Stimulated activated CD4-positive, alpha-beta T cell treated with anti-CD3 and anti-CD28 coated beads, Interleukin-2, amount 100 ng/mL, for 4 hours (primary cell): ENCODE results near the gene DOLK.

Experiments used
- DNase-seq: peaks from one replicate; pipeline ENCODE4 v3.0.0-alpha.2; 2020; ENCODE audit warnings: low read depth

The DOLK gene

GRCh38 chr9:128933731-128934130, 13.7 kb downstream of the DOLK start:
- no peak for DNase-seq

- DNase-seq = no peak
Observed at GRCh38 chr9:128929560-128929959, 17.8 kb downstream of the DOLK start.

DNA sequence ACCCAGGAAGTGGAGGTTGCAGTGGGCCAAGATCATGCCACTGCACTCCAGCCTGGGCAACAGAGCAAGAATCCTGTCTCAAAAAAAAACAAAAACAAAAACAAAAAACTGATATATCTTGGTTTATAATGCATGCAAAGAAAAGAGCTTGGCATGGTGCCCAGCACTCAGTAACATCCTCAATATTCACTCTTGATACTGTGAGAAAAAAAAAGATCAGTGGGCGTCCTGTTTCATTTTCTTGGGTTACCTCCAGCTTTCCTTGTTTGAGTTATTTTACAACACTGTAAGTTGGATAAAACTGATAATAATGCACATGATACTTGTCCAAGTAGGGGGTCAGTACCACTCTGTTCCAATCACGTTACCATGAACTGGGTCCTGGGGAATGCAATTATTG, 18.8 kb downstream of the DOLK start:
- DNase-seq = no peak

DNA sequence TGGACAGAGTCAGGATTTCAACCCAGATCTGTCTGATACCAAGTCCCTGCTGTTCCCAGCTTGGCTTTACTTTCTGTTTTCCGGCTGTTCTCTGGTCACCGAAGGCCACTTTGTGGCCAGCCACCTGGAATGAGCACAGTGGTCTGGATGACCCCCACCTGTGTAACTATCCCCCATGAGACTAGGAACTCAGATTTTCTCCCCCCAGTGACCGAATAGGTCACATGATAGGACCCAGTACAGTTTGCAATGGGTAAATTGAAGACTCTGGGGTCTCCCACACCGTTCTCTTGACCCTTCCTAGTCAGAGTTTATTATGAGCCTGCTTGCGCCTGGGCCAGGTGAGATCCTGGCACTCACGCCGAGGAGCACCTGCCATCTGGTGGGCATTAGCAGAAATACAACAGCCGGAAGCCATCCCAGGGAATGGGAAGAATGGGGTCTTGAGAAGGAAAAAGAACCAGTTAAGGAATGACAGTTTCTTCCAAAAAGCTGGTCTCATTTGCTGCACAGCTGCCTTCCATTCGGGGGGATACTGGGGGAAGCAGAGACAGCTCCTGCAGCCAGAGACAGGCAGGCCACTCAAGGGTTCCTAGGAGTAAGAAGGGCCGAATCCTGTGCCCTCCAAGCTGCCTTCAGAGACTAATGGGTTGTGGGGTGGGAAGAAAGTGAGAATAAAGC, 19.5 kb downstream of the DOLK start:
- DNase-seq = peak; percentile 39

DNA sequence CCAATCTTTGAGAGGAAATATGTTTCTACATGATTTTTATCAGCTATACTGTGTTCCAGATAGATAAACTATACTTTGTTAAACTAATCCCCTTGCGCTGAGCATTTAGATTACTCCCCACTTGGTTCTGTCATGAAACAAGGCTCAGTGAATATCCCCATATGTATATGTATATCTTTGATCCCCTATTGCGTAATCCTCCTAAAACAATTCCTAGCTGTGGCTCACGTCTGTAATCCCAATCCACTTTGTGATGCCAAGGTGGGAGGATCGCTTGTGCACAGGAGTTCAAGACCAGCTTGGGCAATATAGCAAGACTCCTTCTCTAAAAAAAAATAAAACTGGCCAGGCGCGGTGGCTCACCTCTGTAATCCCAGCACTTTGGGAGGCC, 23.9 kb downstream of the DOLK start:
- no peak for DNase-seq

GRCh38 chr9:128921881-128922763, 25.3 kb downstream of the DOLK start:
- DNase-seq = no peak

GRCh38 chr9:128920381-128921058, 26.9 kb downstream of the DOLK start, which contains the start of gene PHYHD1:
TSS of gene PHYHD1 (plus strand) at chr9:128920982. CDS start at chr9:128922324, 1,342 bp downstream.
- no peak for DNase-seq

- no peak for DNase-seq
Observed at GRCh38 chr9:128919402-128920089, 27.9 kb downstream of the DOLK start.

DNA sequence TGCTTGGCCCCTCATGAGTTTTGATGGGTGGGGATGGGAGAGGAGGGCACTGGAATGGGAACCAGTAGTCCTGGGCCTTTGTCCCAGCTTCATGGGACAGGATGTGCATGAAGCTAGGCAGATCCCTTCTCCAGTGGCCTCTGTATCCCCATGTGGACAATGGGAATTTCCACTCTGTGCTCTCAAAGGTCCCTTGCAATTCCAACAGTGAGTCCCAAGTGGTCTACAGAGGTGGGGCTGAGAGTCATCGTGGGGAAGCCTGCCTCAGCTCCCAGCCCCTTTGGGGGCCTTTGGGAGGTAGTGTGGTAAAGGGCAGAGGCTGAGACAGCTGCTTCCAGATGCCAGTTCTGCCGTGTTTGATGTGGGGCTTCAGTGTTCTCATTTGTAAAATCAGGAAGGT, 28.5 kb downstream of the DOLK start:
- DNase-seq = no peak

- DNase-seq = no peak
Observed at GRCh38 chr9:128917151-128917849, 30.1 kb downstream of the DOLK start.

DNA sequence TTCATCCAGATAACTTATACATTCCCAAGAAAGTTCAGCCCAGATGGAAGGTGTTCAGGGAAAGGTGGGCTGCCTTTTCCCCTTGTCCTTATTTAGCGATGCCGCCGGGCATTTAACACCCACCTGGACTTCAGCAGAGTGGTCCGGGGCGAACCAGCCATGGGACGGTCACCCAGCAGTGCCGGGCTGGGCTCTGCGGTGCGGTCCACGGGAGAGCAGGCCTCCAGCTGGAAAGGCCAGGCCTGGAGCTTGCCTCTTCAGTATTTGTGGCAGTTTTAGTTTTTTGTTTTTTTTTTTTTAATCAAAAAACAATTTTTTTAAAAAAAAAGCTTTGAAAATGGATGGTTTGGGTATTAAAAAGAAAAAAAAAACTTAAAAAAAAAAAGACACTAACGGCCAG, 30.7 kb downstream of the DOLK start:
- DNase-seq = no peak

DNA sequence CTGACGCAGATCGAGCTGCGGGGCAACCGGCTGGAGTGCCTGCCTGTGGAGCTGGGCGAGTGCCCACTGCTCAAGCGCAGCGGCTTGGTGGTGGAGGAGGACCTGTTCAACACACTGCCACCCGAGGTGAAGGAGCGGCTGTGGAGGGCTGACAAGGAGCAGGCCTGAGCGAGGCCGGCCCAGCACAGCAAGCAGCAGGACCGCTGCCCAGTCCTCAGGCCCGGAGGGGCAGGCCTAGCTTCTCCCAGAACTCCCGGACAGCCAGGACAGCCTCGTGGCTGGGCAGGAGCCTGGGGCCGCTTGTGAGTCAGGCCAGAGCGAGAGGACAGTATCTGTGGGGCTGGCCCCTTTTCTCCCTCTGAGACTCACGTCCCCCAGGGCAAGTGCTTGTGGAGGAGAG, 31.2 kb downstream of the DOLK start:
- DNase-seq = no peak

DNA sequence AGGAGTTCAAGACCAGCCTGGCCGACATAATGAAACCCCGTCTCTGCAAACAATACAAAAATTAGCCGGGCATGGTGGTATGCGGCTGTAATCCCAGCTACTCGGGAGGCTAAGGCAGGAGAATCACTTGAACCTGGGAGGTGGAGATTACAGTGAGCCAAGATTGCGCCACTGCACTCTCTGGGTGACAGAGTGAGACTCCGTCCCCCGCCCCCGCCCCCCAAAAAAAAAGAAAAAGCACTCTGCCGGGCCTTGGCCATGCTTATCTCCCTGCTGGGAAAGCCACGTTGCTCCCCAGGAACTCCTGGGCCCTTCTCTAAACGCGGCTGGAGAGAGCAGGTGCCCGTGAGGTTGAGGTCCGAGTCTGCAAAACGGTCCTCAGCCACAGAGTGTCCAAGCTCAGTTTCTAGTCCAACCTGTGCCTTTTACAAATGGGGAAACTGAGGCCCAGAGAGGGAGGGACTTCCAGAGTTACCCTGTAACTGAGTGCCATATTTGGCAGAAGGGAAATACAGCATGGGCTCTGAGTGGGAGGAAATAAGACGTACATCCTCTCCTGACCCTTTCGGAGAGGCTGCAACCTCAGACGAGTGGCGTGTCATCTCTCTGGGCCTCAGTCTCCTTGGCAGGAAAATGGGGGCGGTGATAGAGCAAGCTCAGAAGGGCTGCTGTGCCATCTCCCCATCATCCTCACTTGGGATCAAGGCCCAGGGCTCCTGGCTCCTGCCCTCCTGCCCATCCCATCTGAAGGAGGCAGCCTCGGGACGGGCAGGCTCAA, 33.2 kb downstream of the DOLK start:
- DNase-seq = no peak

DNA sequence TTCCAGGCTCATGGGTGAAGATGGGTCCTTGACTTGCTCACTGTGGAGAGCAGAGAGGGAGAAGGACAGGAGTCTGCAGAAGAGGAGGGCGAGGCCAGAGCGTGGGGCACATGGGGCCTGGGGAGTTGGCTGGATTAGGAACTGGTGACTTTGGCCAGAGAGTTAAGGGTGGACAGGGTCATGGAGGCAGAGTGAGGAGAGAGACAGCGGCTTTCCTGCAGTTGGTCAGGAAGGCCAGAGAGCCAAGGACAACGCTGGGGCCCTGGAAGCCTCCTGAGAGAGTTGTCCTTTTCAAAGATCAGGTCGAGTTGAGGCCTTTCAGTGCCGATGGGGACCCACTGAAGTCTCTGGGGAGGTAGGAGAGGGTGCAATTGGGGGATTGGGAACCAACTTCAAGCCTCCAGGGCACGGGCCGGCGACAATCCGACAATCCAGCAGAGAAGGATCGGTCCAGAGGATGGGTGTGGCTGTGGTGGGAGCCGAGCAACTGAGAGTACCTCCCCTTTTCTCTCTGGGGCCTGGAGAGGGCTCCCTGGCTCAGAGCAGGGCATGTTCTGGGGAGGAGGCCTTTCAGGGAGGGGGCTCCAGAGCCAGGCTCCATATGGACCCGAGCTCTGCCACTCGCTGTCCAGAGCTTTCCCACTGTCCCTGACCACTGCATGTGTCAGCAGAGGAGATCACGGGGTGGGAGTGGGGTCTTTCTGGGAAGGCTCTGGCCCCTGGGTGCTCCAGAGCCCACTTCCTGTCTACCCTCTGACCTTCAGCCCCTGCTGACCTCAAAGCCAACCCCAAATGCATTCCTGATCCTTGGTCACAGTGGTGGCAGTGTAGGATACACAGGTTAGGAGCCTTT, 34.1 kb downstream of the DOLK start:
- DNase-seq = no peak

- no peak for DNase-seq
Observed at GRCh38 chr9:128912270-128912853, 35.0 kb downstream of the DOLK start.

- no peak for DNase-seq
Observed at GRCh38 chr9:128911529-128912035, 35.8 kb downstream of the DOLK start.

- no peak for DNase-seq
Observed at GRCh38 chr9:128910906-128911305, 36.5 kb downstream of the DOLK start.

DNA sequence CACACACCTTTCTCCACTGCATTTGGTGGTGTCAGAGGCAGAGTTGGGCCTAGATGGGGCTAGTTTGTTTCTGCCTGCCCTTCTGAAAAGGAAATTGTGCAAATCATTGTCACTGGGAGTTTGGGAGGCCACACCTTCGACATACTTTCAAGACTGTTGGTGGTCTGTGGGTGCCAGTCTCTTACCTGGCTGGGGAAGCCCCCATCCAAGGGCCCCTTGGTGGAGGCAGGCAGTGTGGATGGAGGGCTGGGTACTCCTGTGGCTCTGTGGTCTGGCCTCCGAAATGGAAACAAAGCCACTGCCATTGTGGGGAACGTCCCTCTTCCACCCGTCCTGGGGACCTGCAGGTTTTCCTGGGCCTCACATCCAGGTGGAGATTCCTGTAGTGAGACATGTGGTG, 37.5 kb downstream of the DOLK start:
- DNase-seq = no peak

- no peak for DNase-seq
Observed at GRCh38 chr9:128908372-128908771, 39.0 kb downstream of the DOLK start.
